ENCODE results near the gene KAT8. TPM values are rescaled to one million over a fixed set of nuclear protein-coding genes. Genes with fewer than 3 reads are reported as not detected.

Gene KAT8
- total RNA-seq, 1 experiment from 2014 or later = 44.9 TPM

DNA sequence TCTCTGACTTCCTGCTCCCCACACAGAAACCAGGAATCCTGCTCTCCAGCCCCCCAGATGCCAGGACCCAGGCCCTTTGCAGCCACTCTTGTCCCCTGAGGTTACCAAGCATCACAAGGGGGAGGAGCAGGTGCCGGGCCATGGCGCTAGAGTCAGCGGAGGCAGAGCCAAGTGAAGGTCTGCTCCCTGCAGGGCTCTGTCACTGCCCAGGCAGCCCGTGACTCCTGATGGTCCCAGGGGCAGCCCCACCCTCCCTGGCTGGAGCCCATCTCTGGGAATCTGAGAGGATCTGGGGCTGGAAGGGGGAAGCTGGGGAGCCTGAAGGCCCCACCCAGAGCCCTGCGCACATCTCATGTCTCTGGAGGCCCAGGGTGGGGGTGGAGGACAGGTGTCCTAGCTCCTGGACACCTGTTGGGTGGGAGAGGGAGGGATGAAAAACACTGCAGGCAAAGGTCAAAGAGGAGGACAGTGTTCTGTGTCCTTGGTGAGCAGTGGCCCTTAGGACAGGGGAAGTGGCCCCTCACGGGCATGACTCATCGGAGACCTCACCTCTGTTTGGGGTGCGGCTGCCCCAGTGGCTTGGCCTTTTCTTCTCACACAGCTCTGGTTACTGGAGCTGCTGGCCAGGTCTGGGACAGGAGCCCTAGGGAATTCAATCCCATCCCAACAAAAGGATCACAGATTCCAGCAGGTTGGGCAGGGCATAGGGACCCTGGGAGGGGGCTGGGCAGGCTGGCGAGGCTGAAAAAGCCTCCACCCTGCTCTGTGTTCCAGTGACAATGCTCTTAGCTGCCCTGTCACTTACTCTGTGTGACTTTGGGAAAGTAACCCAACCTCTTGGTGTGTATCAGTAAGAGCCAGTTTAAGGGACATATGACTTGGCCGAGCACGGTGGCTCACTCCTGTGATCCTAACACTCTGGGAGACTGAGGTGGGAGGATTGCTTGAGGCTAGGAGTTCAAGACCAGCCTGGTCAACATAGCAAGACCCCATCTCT is 32.7 kb downstream of the KAT8 start, which contains the start of gene PRSS36:
Gene PRSS36, minus strand, starts transcription at position 173 of the 997 bp plus-strand sequence. Its CDS starts 31 bp downstream, at position 142.
- Histone ChIP-seq H3K9me2 (ENCODE audit: insufficient read depth) (no peaks in the 10 kb centered on the region), H3K79me2 (ENCODE audit: insufficient read depth, low read length) (no peaks in the 10 kb centered on the region), H3K4me3 (replicated peaks in 1 of 2; ENCODE audit: low read depth in 1 of 2, low read length in 2 of 2) (no peak within 1 kb of the TSS), H2AFZ (ENCODE audit: low read depth, low read length, poor library complexity, severe bottlenecking) (no peak within 1 kb of the TSS), H3K4me1 (ENCODE audit: control insufficient read depth in 1 of 2, insufficient read depth in 2 of 2, low read length in 2 of 2) (peaks cover 14 to 29% of the 10 kb centered on the region in 2 experiments; a peak in 3 of 4 replicates), H3K36me3 (ENCODE audit: control insufficient read depth in 1 of 2, insufficient read depth in 2 of 2, low read length in 2 of 2) (no peaks in the 10 kb centered on the region), H3K4me2 (ENCODE audit: low read length) (no peak within 1 kb of the TSS), H3K9ac (ENCODE audit: low read length) (no peak within 1 kb of the TSS), H3K27ac (ENCODE audit: low read depth, low read length) (no peak within 1 kb of the TSS), H4K20me1 (ENCODE audit: insufficient read depth) (no peaks in the 10 kb centered on the region), H3K9me3 (ENCODE audit: control insufficient read depth in 1 of 2, insufficient read depth in 1 of 2, low read depth in 1 of 2, low read length in 2 of 2) (no peaks in the 10 kb centered on the region), H3K27me3 (ENCODE audit: insufficient read depth, low read length) (no peaks in the 10 kb centered on the region)
- BruUV-seq (replicated peaks) = no TSS peak
- DNase-seq (ENCODE audit: low read depth, low spot score) (no peak), ATAC-seq (no peak)
- RAD21 ChIA-PET (ENCODE audit: low non-redundant PET in 1 of 2, low total read pairs in 2 of 2, uncharacterized antibody in 2 of 2, unreplicated experiment in 2 of 2) = no interaction called here
- intact Hi-C loops (cut with micrococcal nuclease) = no loop called here
- TF ChIP-seq, protein P1, sequence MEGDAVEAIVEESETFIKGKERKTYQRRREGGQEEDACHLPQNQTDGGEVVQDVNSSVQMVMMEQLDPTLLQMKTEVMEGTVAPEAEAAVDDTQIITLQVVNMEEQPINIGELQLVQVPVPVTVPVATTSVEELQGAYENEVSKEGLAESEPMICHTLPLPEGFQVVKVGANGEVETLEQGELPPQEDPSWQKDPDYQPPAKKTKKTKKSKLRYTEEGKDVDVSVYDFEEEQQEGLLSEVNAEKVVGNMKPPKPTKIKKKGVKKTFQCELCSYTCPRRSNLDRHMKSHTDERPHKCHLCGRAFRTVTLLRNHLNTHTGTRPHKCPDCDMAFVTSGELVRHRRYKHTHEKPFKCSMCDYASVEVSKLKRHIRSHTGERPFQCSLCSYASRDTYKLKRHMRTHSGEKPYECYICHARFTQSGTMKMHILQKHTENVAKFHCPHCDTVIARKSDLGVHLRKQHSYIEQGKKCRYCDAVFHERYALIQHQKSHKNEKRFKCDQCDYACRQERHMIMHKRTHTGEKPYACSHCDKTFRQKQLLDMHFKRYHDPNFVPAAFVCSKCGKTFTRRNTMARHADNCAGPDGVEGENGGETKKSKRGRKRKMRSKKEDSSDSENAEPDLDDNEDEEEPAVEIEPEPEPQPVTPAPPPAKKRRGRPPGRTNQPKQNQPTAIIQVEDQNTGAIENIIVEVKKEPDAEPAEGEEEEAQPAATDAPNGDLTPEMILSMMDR (IDR thresholded peaks at IDR 0.05 in 2 of 3, conservative IDR thresholded peaks at IDR 0.05 in 1 of 3; ENCODE audit: borderline replicate concordance in 1 of 3, insufficient read depth in 1 of 3, low read depth in 2 of 3, low read length in 2 of 3) = no peak
- no peak for TF ChIP-seq CBX3 (IDR thresholded peaks at IDR 0.05; ENCODE audit: low read depth)
- TF ChIP-seq EGR1 (IDR thresholded peaks at IDR 0.05; ENCODE audit: low read depth) = no peak
- TF ChIP-seq CEBPB (IDR thresholded peaks at IDR 0.05; ENCODE audit: low read depth) = no peak
- no peak for TF ChIP-seq JUND (IDR thresholded peaks at IDR 0.05)
- TF ChIP-seq POLR2AphosphoS5 (IDR thresholded peaks at IDR 0.05; ENCODE audit: low read depth, low read length) = no peak
- TF ChIP-seq, protein P2, sequence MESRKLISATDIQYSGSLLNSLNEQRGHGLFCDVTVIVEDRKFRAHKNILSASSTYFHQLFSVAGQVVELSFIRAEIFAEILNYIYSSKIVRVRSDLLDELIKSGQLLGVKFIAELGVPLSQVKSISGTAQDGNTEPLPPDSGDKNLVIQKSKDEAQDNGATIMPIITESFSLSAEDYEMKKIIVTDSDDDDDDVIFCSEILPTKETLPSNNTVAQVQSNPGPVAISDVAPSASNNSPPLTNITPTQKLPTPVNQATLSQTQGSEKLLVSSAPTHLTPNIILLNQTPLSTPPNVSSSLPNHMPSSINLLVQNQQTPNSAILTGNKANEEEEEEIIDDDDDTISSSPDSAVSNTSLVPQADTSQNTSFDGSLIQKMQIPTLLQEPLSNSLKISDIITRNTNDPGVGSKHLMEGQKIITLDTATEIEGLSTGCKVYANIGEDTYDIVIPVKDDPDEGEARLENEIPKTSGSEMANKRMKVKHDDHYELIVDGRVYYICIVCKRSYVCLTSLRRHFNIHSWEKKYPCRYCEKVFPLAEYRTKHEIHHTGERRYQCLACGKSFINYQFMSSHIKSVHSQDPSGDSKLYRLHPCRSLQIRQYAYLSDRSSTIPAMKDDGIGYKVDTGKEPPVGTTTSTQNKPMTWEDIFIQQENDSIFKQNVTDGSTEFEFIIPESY (IDR thresholded peaks at IDR 0.05; ENCODE audit: extremely low read depth, insufficient replicate concordance, low read length) = no peak
- TF ChIP-seq, protein P3, sequence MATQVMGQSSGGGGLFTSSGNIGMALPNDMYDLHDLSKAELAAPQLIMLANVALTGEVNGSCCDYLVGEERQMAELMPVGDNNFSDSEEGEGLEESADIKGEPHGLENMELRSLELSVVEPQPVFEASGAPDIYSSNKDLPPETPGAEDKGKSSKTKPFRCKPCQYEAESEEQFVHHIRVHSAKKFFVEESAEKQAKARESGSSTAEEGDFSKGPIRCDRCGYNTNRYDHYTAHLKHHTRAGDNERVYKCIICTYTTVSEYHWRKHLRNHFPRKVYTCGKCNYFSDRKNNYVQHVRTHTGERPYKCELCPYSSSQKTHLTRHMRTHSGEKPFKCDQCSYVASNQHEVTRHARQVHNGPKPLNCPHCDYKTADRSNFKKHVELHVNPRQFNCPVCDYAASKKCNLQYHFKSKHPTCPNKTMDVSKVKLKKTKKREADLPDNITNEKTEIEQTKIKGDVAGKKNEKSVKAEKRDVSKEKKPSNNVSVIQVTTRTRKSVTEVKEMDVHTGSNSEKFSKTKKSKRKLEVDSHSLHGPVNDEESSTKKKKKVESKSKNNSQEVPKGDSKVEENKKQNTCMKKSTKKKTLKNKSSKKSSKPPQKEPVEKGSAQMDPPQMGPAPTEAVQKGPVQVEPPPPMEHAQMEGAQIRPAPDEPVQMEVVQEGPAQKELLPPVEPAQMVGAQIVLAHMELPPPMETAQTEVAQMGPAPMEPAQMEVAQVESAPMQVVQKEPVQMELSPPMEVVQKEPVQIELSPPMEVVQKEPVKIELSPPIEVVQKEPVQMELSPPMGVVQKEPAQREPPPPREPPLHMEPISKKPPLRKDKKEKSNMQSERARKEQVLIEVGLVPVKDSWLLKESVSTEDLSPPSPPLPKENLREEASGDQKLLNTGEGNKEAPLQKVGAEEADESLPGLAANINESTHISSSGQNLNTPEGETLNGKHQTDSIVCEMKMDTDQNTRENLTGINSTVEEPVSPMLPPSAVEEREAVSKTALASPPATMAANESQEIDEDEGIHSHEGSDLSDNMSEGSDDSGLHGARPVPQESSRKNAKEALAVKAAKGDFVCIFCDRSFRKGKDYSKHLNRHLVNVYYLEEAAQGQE (IDR thresholded peaks at IDR 0.05; ENCODE audit: low read depth) = no peak
- no peak for TF ChIP-seq YY1 (IDR thresholded peaks at IDR 0.05; ENCODE audit: extremely low read depth, insufficient replicate concordance, low read depth, low read length)
- no peak for TF ChIP-seq SIN3A (IDR thresholded peaks at IDR 0.05; ENCODE audit: low read depth)
- no peak for TF ChIP-seq EZH2phosphoT487 (IDR thresholded peaks at IDR 0.05; ENCODE audit: borderline replicate concordance)
- TF ChIP-seq FOSL1 (IDR thresholded peaks at IDR 0.05; ENCODE audit: low read depth) = no peak
- TF ChIP-seq ZFX (IDR thresholded peaks at IDR 0.05) = no peak
- no peak for TF ChIP-seq ZNF274 (IDR thresholded peaks at IDR 0.05; ENCODE audit: low read depth, low read length)
- no peak for TF ChIP-seq SP1 (IDR thresholded peaks at IDR 0.05; ENCODE audit: low read depth)
- CTCF ChIA-PET = no interaction called here
- POLR2A ChIA-PET = no interaction called here
